ENCODE data around the gene KLHL1.

KLHL1 gene

GRCh38 chr13:69999875-70000274 lies 108.4 kb downstream of the KLHL1 start:
- no peak for DNase-seq

- no peak for DNase-seq
Measured at GRCh38 chr13:69997061-69997460, 111.2 kb downstream of the KLHL1 start.

GRCh38 chr13:69980799-69981198 lies 127.5 kb downstream of the KLHL1 start:
- DNase-seq = no peak

GRCh38 chr13:69975496-69975895 lies 132.8 kb downstream of the KLHL1 start:
- DNase-seq = no peak

GRCh38 chr13:69970520-69970919 lies 137.7 kb downstream of the KLHL1 start:
- DNase-seq = no peak

- DNase-seq = no peak
Measured at GRCh38 chr13:69959046-69959445, 149.2 kb downstream of the KLHL1 start.

GRCh38 chr13:69956839-69957238 lies 151.4 kb downstream of the KLHL1 start:
- no peak for DNase-seq

- no peak for DNase-seq
Measured at GRCh38 chr13:69956349-69956748, 151.9 kb downstream of the KLHL1 start.

GRCh38 chr13:69955271-69955670 lies 153.0 kb downstream of the KLHL1 start:
- no peak for DNase-seq

- DNase-seq = no peak
Measured at GRCh38 chr13:69951412-69951811, 156.8 kb downstream of the KLHL1 start.

GRCh38 chr13:69950160-69950559 lies 158.1 kb downstream of the KLHL1 start:
- no peak for DNase-seq

GRCh38 chr13:69948016-69948415 lies 160.2 kb downstream of the KLHL1 start:
- DNase-seq = no peak

GRCh38 chr13:69947582-69947981 lies 160.7 kb downstream of the KLHL1 start:
- no peak for DNase-seq

GRCh38 chr13:69946511-69946910 lies 161.7 kb downstream of the KLHL1 start:
- DNase-seq = no peak

GRCh38 chr13:69935043-69935442 lies 173.2 kb downstream of the KLHL1 start:
- DNase-seq = no peak

- no peak for DNase-seq
Measured at GRCh38 chr13:69928262-69928661, 180.0 kb downstream of the KLHL1 start.

- DNase-seq = no peak
Measured at GRCh38 chr13:69921156-69921555, 187.1 kb downstream of the KLHL1 start.

- no peak for DNase-seq
Measured at GRCh38 chr13:69912630-69913029, 195.6 kb downstream of the KLHL1 start.

- no peak for DNase-seq
Measured at GRCh38 chr13:69910800-69911199, 197.5 kb downstream of the KLHL1 start.

GRCh38 chr13:69904784-69905183 lies 203.5 kb downstream of the KLHL1 start:
- DNase-seq = no peak

GRCh38 chr13:69903081-69903480 lies 205.2 kb downstream of the KLHL1 start:
- peak; percentile 28 for DNase-seq

- no peak for DNase-seq
Measured at GRCh38 chr13:69882451-69882850, 225.8 kb downstream of the KLHL1 start.

- no peak for DNase-seq
Measured at GRCh38 chr13:69879936-69880335, 228.3 kb downstream of the KLHL1 start.

- no peak for DNase-seq
Measured at GRCh38 chr13:69872321-69873047, 235.8 kb downstream of the KLHL1 start.

- no peak for DNase-seq
Measured at GRCh38 chr13:69866555-69866954, 241.7 kb downstream of the KLHL1 start.
